ENCODE data around the gene LMNTD2. TPM values are rescaled to one million over a fixed set of nuclear protein-coding genes. Genes with fewer than 3 reads are reported as not detected.

Gene LMNTD2
- total and polyA plus RNA-seq, 2 of the 13 experiments (the other 11 are each of a cell fraction or from before 2014, with no cell fraction given): 1.1 to 3.1 TPM

DNA sequence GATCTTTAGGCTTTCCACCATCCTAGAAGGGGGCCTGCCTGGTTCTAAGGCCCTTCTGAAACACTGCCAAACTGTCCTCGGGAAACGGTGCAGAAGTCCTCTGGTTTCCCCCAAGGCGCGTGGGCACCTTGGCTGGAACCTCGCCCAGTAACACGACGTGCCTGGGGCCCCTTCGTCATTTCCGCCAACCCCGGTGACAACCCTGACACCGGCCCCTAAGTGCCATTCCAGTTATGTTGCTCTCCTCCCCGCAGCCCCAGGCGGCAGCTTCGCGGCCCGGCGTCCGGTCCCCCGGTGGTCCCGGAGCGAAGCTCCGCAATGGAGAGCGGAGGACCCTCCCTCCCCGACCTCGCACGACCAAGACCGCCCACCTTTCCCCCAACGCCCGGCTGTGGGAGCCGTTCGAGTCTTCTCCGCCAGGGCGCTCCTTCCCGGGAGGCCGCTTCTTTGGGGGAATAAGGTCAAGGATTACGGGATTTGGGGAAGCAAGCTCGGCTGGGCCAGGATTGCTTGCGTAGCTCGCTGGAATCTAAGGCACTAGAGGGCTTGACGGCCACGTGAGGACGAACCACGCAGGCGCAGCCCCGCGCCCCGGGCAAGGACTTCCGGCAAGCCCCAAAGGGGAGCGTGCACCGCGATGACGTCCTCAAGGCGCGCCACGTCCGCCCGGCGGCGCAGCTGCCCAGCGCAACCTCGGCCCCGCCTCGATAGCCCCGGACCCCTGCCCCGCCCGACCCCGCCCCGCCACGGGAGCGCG lies 54.1 kb downstream of the LMNTD2 start (continued):
- 0 out of 2 replicates have a peak, but pooled peaks have one; percentile 33 for TF ChIP-seq MYNN (CRISPR knock-in tag; IDR thresholded peaks at IDR 0.05; ENCODE audit: low read depth)
- TF ChIP-seq AGO2 (optimal IDR thresholded peaks at IDR 0.05; ENCODE audit: low read depth, low read length): peak; percentile 94
- no peak for TF ChIP-seq ERF (CRISPR knock-in tag; IDR thresholded peaks at IDR 0.05)
- TF ChIP-seq MLLT10 (CRISPR knock-in tag; IDR thresholded peaks at IDR 0.05): no peak
- TF ChIP-seq ZNF441 (CRISPR knock-in tag; IDR thresholded peaks at IDR 0.05; ENCODE audit: borderline replicate concordance): no peak
- TF ChIP-seq ZNF558 (CRISPR knock-in tag; IDR thresholded peaks at IDR 0.05; ENCODE audit: borderline replicate concordance): no peak; the same call in 1 of the 2 replicates
- peak; percentile 42; the same call in 1 of the 2 replicates for TF ChIP-seq BRCA1 (CRISPR knock-in tag; IDR thresholded peaks at IDR 0.05)
- no peak for TF ChIP-seq SOX6 (IDR thresholded peaks at IDR 0.05)
- TF ChIP-seq SOX6 (CRISPR knock-in tag; IDR thresholded peaks at IDR 0.05): peak; percentile 69
- TF ChIP-seq BCL3 (CRISPR knock-in tag; IDR thresholded peaks at IDR 0.05): peak; percentile 61; the same call in 1 of the 2 replicates
- TF ChIP-seq, protein P1, sequence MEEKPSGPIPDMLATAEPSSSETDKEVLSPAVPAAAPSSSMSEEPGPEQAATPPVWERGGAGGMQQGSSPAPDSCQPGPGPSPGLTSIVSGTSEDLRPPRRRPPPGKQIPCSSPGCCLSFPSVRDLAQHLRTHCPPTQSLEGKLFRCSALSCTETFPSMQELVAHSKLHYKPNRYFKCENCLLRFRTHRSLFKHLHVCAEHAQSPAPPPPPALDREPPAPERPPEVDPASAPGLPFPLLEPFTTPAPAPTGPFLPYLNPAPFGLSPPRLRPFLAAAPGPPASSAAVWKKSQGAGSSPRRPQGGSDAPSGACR (CRISPR knock-in tag; IDR thresholded peaks at IDR 0.05): no peak
- TF ChIP-seq ZNF557 (CRISPR knock-in tag; IDR thresholded peaks at IDR 0.05): no peak
- no peak for TF ChIP-seq ZNF7 (CRISPR knock-in tag; IDR thresholded peaks at IDR 0.05)
- TF ChIP-seq, protein P2, sequence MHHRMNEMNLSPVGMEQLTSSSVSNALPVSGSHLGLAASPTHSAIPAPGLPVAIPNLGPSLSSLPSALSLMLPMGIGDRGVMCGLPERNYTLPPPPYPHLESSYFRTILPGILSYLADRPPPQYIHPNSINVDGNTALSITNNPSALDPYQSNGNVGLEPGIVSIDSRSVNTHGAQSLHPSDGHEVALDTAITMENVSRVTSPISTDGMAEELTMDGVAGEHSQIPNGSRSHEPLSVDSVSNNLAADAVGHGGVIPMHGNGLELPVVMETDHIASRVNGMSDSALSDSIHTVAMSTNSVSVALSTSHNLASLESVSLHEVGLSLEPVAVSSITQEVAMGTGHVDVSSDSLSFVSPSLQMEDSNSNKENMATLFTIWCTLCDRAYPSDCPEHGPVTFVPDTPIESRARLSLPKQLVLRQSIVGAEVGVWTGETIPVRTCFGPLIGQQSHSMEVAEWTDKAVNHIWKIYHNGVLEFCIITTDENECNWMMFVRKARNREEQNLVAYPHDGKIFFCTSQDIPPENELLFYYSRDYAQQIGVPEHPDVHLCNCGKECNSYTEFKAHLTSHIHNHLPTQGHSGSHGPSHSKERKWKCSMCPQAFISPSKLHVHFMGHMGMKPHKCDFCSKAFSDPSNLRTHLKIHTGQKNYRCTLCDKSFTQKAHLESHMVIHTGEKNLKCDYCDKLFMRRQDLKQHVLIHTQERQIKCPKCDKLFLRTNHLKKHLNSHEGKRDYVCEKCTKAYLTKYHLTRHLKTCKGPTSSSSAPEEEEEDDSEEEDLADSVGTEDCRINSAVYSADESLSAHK (CRISPR knock-in tag; IDR thresholded peaks at IDR 0.05; ENCODE audit: borderline replicate concordance): no peak
- TF ChIP-seq SMC3 (IDR thresholded peaks at IDR 0.05; ENCODE audit: low read length): no peak
- no peak for TF ChIP-seq ZNF646 (CRISPR knock-in tag; IDR thresholded peaks at IDR 0.05)
- TF ChIP-seq, protein P3, sequence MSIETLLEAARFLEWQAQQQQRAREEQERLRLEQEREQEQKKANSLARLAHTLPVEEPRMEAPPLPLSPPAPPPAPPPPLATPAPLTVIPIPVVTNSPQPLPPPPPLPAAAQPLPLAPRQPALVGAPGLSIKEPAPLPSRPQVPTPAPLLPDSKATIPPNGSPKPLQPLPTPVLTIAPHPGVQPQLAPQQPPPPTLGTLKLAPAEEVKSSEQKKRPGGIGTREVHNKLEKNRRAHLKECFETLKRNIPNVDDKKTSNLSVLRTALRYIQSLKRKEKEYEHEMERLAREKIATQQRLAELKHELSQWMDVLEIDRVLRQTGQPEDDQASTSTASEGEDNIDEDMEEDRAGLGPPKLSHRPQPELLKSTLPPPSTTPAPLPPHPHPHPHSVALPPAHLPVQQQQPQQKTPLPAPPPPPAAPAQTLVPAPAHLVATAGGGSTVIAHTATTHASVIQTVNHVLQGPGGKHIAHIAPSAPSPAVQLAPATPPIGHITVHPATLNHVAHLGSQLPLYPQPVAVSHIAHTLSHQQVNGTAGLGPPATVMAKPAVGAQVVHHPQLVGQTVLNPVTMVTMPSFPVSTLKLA (IDR thresholded peaks at IDR 0.05): peak; percentile 58
- TF ChIP-seq NFIC (IDR thresholded peaks at IDR 0.05; ENCODE audit: low read length): no peak

Measured in HepG2 (cell line).